GM12878 (cell line): ENCODE measurements around the gene ROM1. TPM values are rescaled to one million over a fixed set of nuclear protein-coding genes. Genes with fewer than 3 reads are reported as not detected.

Experiments used
- ATAC-seq: fragments of 200-7000 bp; cut with Tn5 transposase; 3 replicates; pipeline ENCODE4 v1.9.1; 2020; ENCODE audit warnings: mild to moderate bottlenecking, moderate library complexity
- BruUV-seq: library from RNA; stranded (reverse); fragments of 400-500 nt; replicated peaks from 2 replicates; lab custom pipeline; 2021; lab: Mats Ljungman, UMichigan
- CTCF ChIA-PET: fragments of 300-600 bp; sonication (Branson Sonifier 250); formaldehyde crosslinking; extraction: SDS; loops from one replicate; lab custom pipeline; 2021; ENCODE audit warnings: inconsistent platforms; lab: Yijun Ruan, JAX
- POLR2A ChIA-PET: fragments of 350-600 bp; formaldehyde crosslinking; extraction: SDS; loops from one replicate; lab custom pipeline; 2021; ENCODE audit warnings: inconsistent platforms; lab: Charles Lee
- RAD21 ChIA-PET: fragments of 300-600 bp; sonication (Branson Sonifier 250); formaldehyde crosslinking; loops from one replicate; lab custom pipeline; 2023; ENCODE audit warnings: antibody characterized with exemption; ENCODE audit not compliant: unreplicated experiment; lab: Charles Lee
- SMC1A ChIA-PET: fragments of 300-600 bp; sonication (Branson Sonifier 250); formaldehyde crosslinking; loops from one replicate; lab custom pipeline; 2023; ENCODE audit not compliant: unreplicated experiment, uncharacterized antibody; lab: Charles Lee
- DNase-seq: peaks from one replicate; pipeline ENCODE4 v3.0.0-alpha.2; 2011; ENCODE audit warnings: low read depth, low spot score
- FAIRE-seq: peaks from 3 replicates; lab custom pipeline; 2011; peaks lifted over from hg19 to GRCh38; lab: Jason Lieb, UNC
- H2AFZ ChIP-seq: 2 replicates; pipeline ENCODE4 v1.6.0; 2011; ENCODE audit warnings: low read depth, low read length, control low read depth; ENCODE audit not compliant: control insufficient read depth
- H3K27ac ChIP-seq: 2 replicates; pipeline ENCODE4 v1.5.1; 2011; ENCODE audit warnings: control low read depth; ENCODE audit not compliant: control insufficient read depth, insufficient read depth
- H3K27me3 ChIP-seq, 2 experiments: replicated peaks in 1 of 2; 2 replicates each; pipeline versions ENCODE4 v1.6.0 to v1.6.1; 2011; ENCODE audit warnings: low read length in 1 of 2; ENCODE audit not compliant: control insufficient read depth in 2 of 2, insufficient read depth in 2 of 2
- H3K36me3 ChIP-seq, 2 experiments: 2 replicates each; pipeline ENCODE4 v1.5.1; 2011; ENCODE audit warnings: low read length in 1 of 2; ENCODE audit not compliant: control insufficient read depth in 2 of 2, insufficient read depth in 2 of 2
- H3K4me1 ChIP-seq: 2 replicates; pipeline ENCODE4 v1.6.1; 2011; ENCODE audit warnings: mild to moderate bottlenecking, low read length, moderate library complexity, mixed read lengths; ENCODE audit not compliant: control insufficient read depth, insufficient read depth
- H3K4me2 ChIP-seq: 2 replicates; pipeline ENCODE4 v1.6.0; 2011; ENCODE audit warnings: control low read depth; ENCODE audit not compliant: control insufficient read depth, insufficient read depth
- H3K4me3 ChIP-seq: fragments of 200-600 bp; sonication (generic); 2 replicates; pipeline ENCODE4 v1.5.1; 2016
- H3K79me2 ChIP-seq: 2 replicates; pipeline ENCODE4 v1.6.0; 2011; ENCODE audit warnings: low read length; ENCODE audit not compliant: control insufficient read depth, insufficient read depth
- H3K9ac ChIP-seq: 2 replicates; pipeline ENCODE4 v1.8.0; 2011; ENCODE audit warnings: low read length, control low read depth, mixed read lengths; ENCODE audit not compliant: control insufficient read depth, insufficient read depth
- H3K9me3 ChIP-seq: replicated peaks from 3 replicates; pipeline ENCODE4 v1.5.1; 2011; ENCODE audit warnings: mild to moderate bottlenecking, low read length; ENCODE audit not compliant: control insufficient read depth, insufficient read depth
- H4K20me1 ChIP-seq: 2 replicates; pipeline ENCODE4 v1.6.0; 2011; ENCODE audit not compliant: control insufficient read depth, insufficient read depth
- CBX5 ChIP-seq: sonication (generic); IDR thresholded peaks from 2 replicates; pipeline ENCODE4 v1.6.1; 2016; ENCODE audit warnings: low read depth, moderate library complexity, mild to moderate bottlenecking, inconsistent platforms
- CHD1 ChIP-seq: IDR thresholded peaks from 2 replicates; pipeline ENCODE4 v1.6.1; 2012; ENCODE audit warnings: low read depth, low read length, improper control_type of control experiment
- CREB1 ChIP-seq: IDR thresholded peaks from 2 replicates; pipeline ENCODE4 v1.6.1; 2012; ENCODE audit warnings: low read depth, mild to moderate bottlenecking, inconsistent platforms
- HDGF ChIP-seq: fragments of 450-650 bp; IDR thresholded peaks from 2 replicates; pipeline ENCODE4 v1.6.1; 2016; ENCODE audit warnings: antibody characterized with exemption
- KDM1A ChIP-seq: fragments of 200-600 bp; sonication (generic); IDR thresholded peaks from 2 replicates; pipeline ENCODE4 v1.6.1; 2016; ENCODE audit warnings: borderline replicate concordance
- KLF5 ChIP-seq: fragments of 450-650 bp; IDR thresholded peaks from 2 replicates; pipeline ENCODE4 v1.6.1; 2014; ENCODE audit warnings: mild to moderate bottlenecking; ENCODE audit not compliant: partially characterized antibody
- RFX5 ChIP-seq: IDR thresholded peaks from 2 replicates; pipeline ENCODE4 v1.6.1; 2011; ENCODE audit warnings: low read depth, low read length, improper control_type of control experiment
- WGBS: methylation state at CpG from one replicate; pipeline ENCODE4 v1.1.6; 2016; ENCODE audit warnings: low lambda C conversion rate; ENCODE audit not compliant: insufficient replicate concordance, insufficient coverage; ENCODE audit errors: missing lambda C conversion rate; 5-methylcytosine and 5-hydroxymethylcytosine counted together
- in situ Hi-C: fragments of 300-500 bp; cut with MboI; formaldehyde crosslinking; loops from 9 replicates; pipeline ENCODE4 v1.14.3; 2018; ENCODE audit warnings: mixed read lengths
- intact Hi-C: fragments of 100-400 bp; cut with micrococcal nuclease; formaldehyde crosslinking; loops from one replicate; pipeline ENCODE4 v1.14.2; 2022; ENCODE audit not compliant: unreplicated experiment
- polyA plus RNA-seq, 11 experiments: library from polyadenylated mRNA; depleted of rRNA in 4 of 11; unstranded in 6 of 11; stranded (reverse) in 5 of 11; fragments of >200 nt; fragmentation: Nextera tagmentation in 4 of 11; fragmentation: Illumina TruSeq in 1 of 11; extraction: Ambion mirVana in 4 of 11; extraction: Trizol in 1 of 11; gene quantifications; 1 replicate in 1 of 11; 2 replicates in 10 of 11; pipeline versions ENCODE4 v1.2.1 to v1.2.3, GENCODE V29; 2011 to 2016; ENCODE audit warnings: inconsistent platforms in 2 of 11, missing spikeins in 2 of 11, low read depth in 1 of 11
- total RNA-seq, 4 experiments: library from RNA; depleted of rRNA in 3 of 4; stranded (reverse); fragments of >200 nt in 3 of 4; fragmentation: Illumina TruSeq in 1 of 4; extraction: Trizol in 1 of 4; gene quantifications; 2 replicates each; pipeline versions ENCODE4 v1.2.1 to v1.2.3, GENCODE V29; 2013 to 2021
- TF ChIP-seq, protein P1 (sequence below): fragments of 450-650 bp; IDR thresholded peaks from 2 replicates; pipeline ENCODE4 v1.6.1; 2017; ENCODE audit warnings: borderline replicate concordance
- TF ChIP-seq, protein P2 (sequence below): IDR thresholded peaks from 2 replicates; pipeline ENCODE4 v1.6.1; 2011; ENCODE audit warnings: borderline replicate concordance, low read depth, mild to moderate bottlenecking, moderate library complexity, mixed read lengths, low read length; ENCODE audit not compliant: insufficient read depth; ENCODE audit errors: extremely low read length

Gene ROM1
- total and polyA plus RNA-seq, 10 of the 15 experiments (the other 5 are each of a cell fraction or from before 2014, with no cell fraction given): 0.42 to 3.0 (median 1.1) TPM

DNA sequence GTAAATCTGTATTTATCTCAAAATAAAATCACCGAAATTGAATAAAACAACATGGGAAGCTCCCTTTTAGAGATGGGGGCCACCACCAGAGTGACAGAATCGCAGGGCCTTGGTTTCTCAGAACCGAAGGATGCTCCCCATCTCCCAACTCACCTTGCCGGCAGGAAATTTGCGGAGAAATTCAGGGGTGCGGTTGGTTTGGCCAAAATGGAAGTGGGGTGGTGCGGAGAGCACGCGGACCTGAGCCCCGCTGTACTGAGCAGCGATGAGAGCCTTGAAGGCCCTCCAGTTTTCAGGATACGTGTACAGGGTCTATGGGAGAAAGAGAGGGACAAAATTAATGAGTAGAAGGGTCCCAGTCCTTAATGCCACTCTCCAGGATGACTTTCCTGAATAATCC is 40.6 kb upstream of the ROM1 start:
- no TSS peak for BruUV-seq
- no peak for TF ChIP-seq KDM1A
- no peak for TF ChIP-seq RFX5
- no peak for TF ChIP-seq KLF5
- TF ChIP-seq CREB1: no peak
- TF ChIP-seq, protein P1, sequence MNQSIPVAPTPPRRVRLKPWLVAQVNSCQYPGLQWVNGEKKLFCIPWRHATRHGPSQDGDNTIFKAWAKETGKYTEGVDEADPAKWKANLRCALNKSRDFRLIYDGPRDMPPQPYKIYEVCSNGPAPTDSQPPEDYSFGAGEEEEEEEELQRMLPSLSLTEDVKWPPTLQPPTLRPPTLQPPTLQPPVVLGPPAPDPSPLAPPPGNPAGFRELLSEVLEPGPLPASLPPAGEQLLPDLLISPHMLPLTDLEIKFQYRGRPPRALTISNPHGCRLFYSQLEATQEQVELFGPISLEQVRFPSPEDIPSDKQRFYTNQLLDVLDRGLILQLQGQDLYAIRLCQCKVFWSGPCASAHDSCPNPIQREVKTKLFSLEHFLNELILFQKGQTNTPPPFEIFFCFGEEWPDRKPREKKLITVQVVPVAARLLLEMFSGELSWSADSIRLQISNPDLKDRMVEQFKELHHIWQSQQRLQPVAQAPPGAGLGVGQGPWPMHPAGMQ: no peak
- TF ChIP-seq CBX5: no peak
- TF ChIP-seq CHD1: no peak
- no peak for TF ChIP-seq HDGF
- TF ChIP-seq, protein P2, sequence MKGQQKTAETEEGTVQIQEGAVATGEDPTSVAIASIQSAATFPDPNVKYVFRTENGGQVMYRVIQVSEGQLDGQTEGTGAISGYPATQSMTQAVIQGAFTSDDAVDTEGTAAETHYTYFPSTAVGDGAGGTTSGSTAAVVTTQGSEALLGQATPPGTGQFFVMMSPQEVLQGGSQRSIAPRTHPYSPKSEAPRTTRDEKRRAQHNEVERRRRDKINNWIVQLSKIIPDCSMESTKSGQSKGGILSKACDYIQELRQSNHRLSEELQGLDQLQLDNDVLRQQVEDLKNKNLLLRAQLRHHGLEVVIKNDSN: no peak
- TF ChIP-seq, all 136 proteins: peak for 0
- DNase-seq (no peak), FAIRE-seq (no peak), ATAC-seq (no peak)
- peaks cover 24% of the 10 kb centered on the region for H3K4me1 ChIP-seq
- H3K4me2 ChIP-seq: peak overlapping the region; percentile 80
- peaks cover 13 to 38% of the 10 kb centered on the region in 2 experiments for H3K36me3 ChIP-seq
- intact Hi-C loops (no loop called here), in situ Hi-C loops (no loop called here)
- H2AFZ ChIP-seq: no peak overlapping the region
- H3K9me3 ChIP-seq: no peaks in the 10 kb centered on the region
- H3K27me3 ChIP-seq: no peaks in the 10 kb centered on the region
- ChIA-PET SMC1A (interaction anchor here (1.1 to 2.2 kb wide), 4 partner anchors 15 to 30 kb away, joined by 3 to 8 read pairs (median 6); partner anchors contain the start of gene TUT1), CTCF (interaction anchor here (0.8 to 4.4 kb wide), 6 partner anchors 14 to 156 kb away, joined by 3 to 56 read pairs (median 6); partner anchors contain the start of gene TUT1), POLR2A (interaction anchor here (0.9 to 5.0 kb wide), 7 partner anchors 13 to 107 kb away, joined by 3 to 37 read pairs (median 6); partner anchors contain the start of gene TUT1), RAD21 (interaction anchor here (0.8 to 3.3 kb wide), 5 partner anchors 15 to 177 kb away, joined by 3 to 25 read pairs (median 4); partner anchors contain the start of gene AHNAK)
- peak overlapping the region; percentile 98 for H3K9ac ChIP-seq
- H4K20me1 ChIP-seq: no peaks in the 10 kb centered on the region
- 36% methylated on average over 12 of the region's 12 CpGs for whole genome bisulfite sequencing
- peaks cover 62% of the 10 kb centered on the region for H3K79me2 ChIP-seq
- peak overlapping the region; percentile 93 for H3K27ac ChIP-seq
- H3K4me3 ChIP-seq: peak overlapping the region; percentile 99
